ENCODE results near the gene MAGEB4. TPM values are rescaled to one million over a fixed set of nuclear protein-coding genes. Genes with fewer than 3 reads are reported as not detected.
"Not testable (repeated sequence)": the region's sequence is repeated elsewhere in the genome, so short reads cannot be mapped to it uniquely, and the experiment has no call there.

The MAGEB4 gene
- total RNA-seq: not detected in 2 replicates

DNA sequence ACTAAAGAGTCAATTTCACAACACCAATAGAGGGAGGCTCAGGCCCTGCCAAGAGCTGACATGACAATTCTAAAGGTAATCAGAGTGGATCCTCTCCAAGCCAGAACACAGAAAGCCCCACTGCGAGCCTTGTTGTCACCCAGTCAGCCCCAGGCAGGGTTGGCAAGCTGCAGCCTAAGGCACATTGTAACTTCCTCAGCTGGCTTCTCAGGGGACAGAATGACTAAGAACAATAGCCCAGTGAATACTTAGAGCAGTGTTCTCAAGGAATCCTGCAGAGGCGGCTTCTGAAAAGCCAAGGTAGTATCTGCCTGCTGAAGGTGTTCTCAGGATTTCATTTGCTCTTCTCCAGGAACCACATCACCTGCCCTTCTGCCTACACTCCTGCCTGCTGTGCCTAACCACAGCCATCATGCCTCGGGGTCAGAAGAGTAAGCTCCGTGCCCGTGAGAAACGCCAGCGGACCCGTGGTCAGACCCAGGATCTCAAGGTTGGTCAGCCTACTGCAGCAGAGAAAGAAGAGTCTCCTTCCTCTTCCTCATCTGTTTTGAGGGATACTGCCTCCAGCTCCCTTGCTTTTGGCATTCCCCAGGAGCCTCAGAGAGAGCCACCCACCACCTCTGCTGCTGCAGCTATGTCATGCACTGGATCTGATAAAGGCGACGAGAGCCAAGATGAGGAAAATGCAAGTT, at the start of gene MAGEB4:
Gene MAGEB4 (plus strand): TSS at position 277 of the 692 bp plus-strand sequence. CDS start 136 bp downstream, at position 413.
- Mint-ChIP-seq H3K27ac (no peak within 1 kb of the TSS), H3K36me3 (ENCODE audit: low read depth) (no peaks in the 10 kb centered on the region), H3K9me3 (no peaks in the 10 kb centered on the region), H3K4me1 (no peaks in the 10 kb centered on the region), H3K27me3 (no peaks in the 10 kb centered on the region), H3K4me3 (no peak within 1 kb of the TSS)
- intact Hi-C loops (cut with micrococcal nuclease): no loop called here
- no peak for DNase-seq

DNA sequence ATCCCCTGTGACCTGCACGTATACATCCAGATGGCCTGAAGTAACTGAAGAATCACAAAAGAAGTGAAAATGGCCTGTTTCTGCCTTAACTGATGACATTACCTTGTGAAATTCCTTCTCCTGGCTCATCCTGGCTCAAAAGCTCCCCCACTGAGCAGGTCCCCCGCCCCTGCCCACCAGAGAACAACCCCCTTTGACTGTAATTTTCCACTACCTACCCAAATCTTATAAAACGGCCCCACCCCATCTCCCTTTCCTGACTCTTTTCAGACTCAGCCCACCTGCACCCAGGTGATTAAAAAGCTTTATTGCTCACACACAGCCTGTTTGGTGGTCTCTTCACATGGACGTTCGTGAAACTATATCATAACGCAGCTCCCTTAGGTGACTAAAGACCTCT, 47.9 kb upstream of the MAGEB4 start:
- H3K9me3 Mint-ChIP-seq; H3K4me3 Mint-ChIP-seq; DNase-seq; H3K4me1 Mint-ChIP-seq; intact Hi-C loops (cut with micrococcal nuclease); H3K27me3 Mint-ChIP-seq; H3K36me3 Mint-ChIP-seq (ENCODE audit: low read depth); H3K27ac Mint-ChIP-seq: not testable (repeated sequence)

GRCh38 chrX:30196322-30196721, 45.5 kb upstream of the MAGEB4 start:
- no peak for DNase-seq
- intact Hi-C loops (cut with micrococcal nuclease): no loop called here
- H3K4me1 Mint-ChIP-seq: no peaks in the 10 kb centered on the region
- no peaks in the 10 kb centered on the region for H3K9me3 Mint-ChIP-seq
- no peak overlapping the region for H3K4me3 Mint-ChIP-seq
- H3K36me3 Mint-ChIP-seq (ENCODE audit: low read depth): no peaks in the 10 kb centered on the region
- H3K27ac Mint-ChIP-seq: no peak overlapping the region
- H3K27me3 Mint-ChIP-seq: no peaks in the 10 kb centered on the region

- no peaks in the 10 kb centered on the region for H3K27me3 Mint-ChIP-seq
- no peak overlapping the region for H3K4me3 Mint-ChIP-seq
- no peak overlapping the region for H3K27ac Mint-ChIP-seq
- no peak for DNase-seq
- no peaks in the 10 kb centered on the region for H3K36me3 Mint-ChIP-seq (ENCODE audit: low read depth)
- no peaks in the 10 kb centered on the region for H3K9me3 Mint-ChIP-seq
- intact Hi-C loops (cut with micrococcal nuclease): no loop called here
- H3K4me1 Mint-ChIP-seq: no peaks in the 10 kb centered on the region
Measured at GRCh38 chrX:30212172-30212571, 29.6 kb upstream of the MAGEB4 start.

- intact Hi-C loops (cut with micrococcal nuclease): no loop called here
- Mint-ChIP-seq H3K36me3 (ENCODE audit: low read depth) (no peaks in the 10 kb centered on the region), H3K27ac (no peak within 1 kb of the TSS), H3K4me3 (no peak within 1 kb of the TSS), H3K4me1 (no peaks in the 10 kb centered on the region), H3K9me3 (no peaks in the 10 kb centered on the region), H3K27me3 (no peaks in the 10 kb centered on the region)
- no peak for DNase-seq
Measured at GRCh38 chrX:30215357-30215843, 26.4 kb upstream of the MAGEB4 start, which contains the start of gene MAGEB2. Gene MAGEB2 (plus strand): TSS chrX:30215563. CDS start chrX:30218581, 3,018 bp downstream.

DNA sequence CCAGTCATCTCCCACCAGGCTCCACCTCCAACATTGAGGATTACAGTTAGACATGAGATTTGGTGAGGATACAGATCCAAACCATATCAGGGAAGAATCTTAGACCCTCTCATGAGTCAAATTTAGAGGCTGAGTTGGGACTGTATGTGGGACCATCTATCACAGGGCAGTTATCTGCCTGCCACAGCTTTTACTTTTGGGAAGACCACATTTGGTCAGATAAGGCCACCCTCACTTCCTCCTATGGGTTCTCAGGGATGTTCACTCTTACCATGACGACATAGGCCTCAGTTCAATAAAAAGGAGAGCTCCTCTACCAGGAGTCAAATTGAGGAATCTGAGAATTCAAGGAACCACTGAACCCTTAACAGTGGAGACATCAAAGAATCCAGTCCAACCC, 24.3 kb upstream of the MAGEB4 start:
- H3K4me1 Mint-ChIP-seq: no peaks in the 10 kb centered on the region
- no peaks in the 10 kb centered on the region for H3K9me3 Mint-ChIP-seq
- H3K27me3 Mint-ChIP-seq: no peaks in the 10 kb centered on the region
- no peaks in the 10 kb centered on the region for H3K36me3 Mint-ChIP-seq (ENCODE audit: low read depth)
- no peak for DNase-seq
- H3K4me3 Mint-ChIP-seq: no peak overlapping the region
- H3K27ac Mint-ChIP-seq: no peak overlapping the region
- intact Hi-C loops (cut with micrococcal nuclease): no loop called here

GRCh38 chrX:30219372-30219771, 22.4 kb upstream of the MAGEB4 start:
- Mint-ChIP-seq H3K27me3 (no peaks in the 10 kb centered on the region), H3K4me3 (no peak overlapping the region), H3K27ac (no peak overlapping the region), H3K36me3 (ENCODE audit: low read depth) (no peaks in the 10 kb centered on the region), H3K9me3 (no peaks in the 10 kb centered on the region), H3K4me1 (no peaks in the 10 kb centered on the region)
- no peak for DNase-seq
- intact Hi-C loops (cut with micrococcal nuclease): no loop called here

DNA sequence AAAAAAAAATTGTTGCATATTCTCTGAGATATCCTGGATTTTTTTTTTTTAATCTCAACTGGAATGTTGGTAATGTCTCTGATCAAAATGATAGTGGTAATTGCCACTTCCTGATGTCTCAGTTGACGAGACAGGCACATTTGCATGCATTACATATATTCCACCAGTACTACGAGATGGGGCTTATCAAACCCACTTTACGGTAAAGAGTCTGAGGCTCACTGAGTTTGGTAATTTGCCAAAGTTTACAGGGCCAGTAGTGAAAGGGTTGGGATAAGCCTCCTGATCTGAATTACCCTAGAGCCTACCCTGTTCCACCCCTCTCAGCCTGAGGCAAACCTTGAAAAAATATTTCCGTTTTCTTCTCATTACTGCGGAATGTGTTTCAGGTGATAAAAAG, 21.1 kb upstream of the MAGEB4 start:
- Mint-ChIP-seq H3K36me3 (ENCODE audit: low read depth) (no peaks in the 10 kb centered on the region), H3K27ac (no peak overlapping the region), H3K4me3 (no peak overlapping the region), H3K27me3 (no peaks in the 10 kb centered on the region), H3K9me3 (no peaks in the 10 kb centered on the region), H3K4me1 (no peaks in the 10 kb centered on the region)
- no peak for DNase-seq
- intact Hi-C loops (cut with micrococcal nuclease): no loop called here

GRCh38 chrX:30224536-30224935, 17.3 kb upstream of the MAGEB4 start:
- Mint-ChIP-seq H3K4me1 (no peaks in the 10 kb centered on the region), H3K27me3 (no peaks in the 10 kb centered on the region), H3K36me3 (ENCODE audit: low read depth) (no peaks in the 10 kb centered on the region), H3K27ac (no peak overlapping the region), H3K9me3 (no peaks in the 10 kb centered on the region), H3K4me3 (no peak overlapping the region)
- no peak for DNase-seq
- intact Hi-C loops (cut with micrococcal nuclease): no loop called here

GRCh38 chrX:30228526-30228925, 13.3 kb upstream of the MAGEB4 start:
- H3K27ac Mint-ChIP-seq: no peak overlapping the region
- H3K4me3 Mint-ChIP-seq: no peak overlapping the region
- H3K36me3 Mint-ChIP-seq (ENCODE audit: low read depth): no peaks in the 10 kb centered on the region
- intact Hi-C loops (cut with micrococcal nuclease): no loop called here
- no peaks in the 10 kb centered on the region for H3K9me3 Mint-ChIP-seq
- H3K4me1 Mint-ChIP-seq: no peaks in the 10 kb centered on the region
- H3K27me3 Mint-ChIP-seq: no peaks in the 10 kb centered on the region
- DNase-seq: no peak

DNA sequence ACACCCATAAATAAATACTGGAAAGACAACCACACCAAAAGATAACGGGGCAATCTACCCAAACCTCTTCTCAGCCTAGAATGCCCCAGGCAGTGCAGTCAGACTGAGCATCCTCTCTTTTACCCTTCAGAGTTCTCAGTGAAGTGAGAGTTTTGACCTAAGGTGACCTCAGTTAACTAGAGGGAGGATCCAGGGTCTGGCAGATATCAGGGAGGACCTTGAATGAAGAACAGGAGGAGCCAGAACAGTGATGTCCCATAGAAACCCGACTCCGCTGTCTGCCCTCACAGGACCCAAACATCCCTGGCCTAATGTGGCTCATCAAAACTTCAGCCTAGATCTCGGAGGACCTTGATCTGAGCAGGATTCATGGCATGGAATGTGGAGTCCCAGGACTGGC, 11.4 kb upstream of the MAGEB4 start, which contains the start of gene MAGEB3:
Gene MAGEB3 (plus strand): TSS at position 263 of the 400 bp plus-strand sequence. CDS start 5,268 bp downstream, outside the sequence.
- no peaks in the 10 kb centered on the region for H3K4me1 Mint-ChIP-seq
- no peaks in the 10 kb centered on the region for H3K27me3 Mint-ChIP-seq
- intact Hi-C loops (cut with micrococcal nuclease): no loop called here
- no peak within 1 kb of the TSS for H3K27ac Mint-ChIP-seq
- no peak within 1 kb of the TSS for H3K4me3 Mint-ChIP-seq
- DNase-seq: no peak
- H3K9me3 Mint-ChIP-seq: no peaks in the 10 kb centered on the region
- H3K36me3 Mint-ChIP-seq (ENCODE audit: low read depth): no peaks in the 10 kb centered on the region

- no peaks in the 10 kb centered on the region for H3K9me3 Mint-ChIP-seq
- no peak within 1 kb of the TSS for H3K27ac Mint-ChIP-seq
- H3K36me3 Mint-ChIP-seq (ENCODE audit: low read depth): no peaks in the 10 kb centered on the region
- H3K27me3 Mint-ChIP-seq: no peaks in the 10 kb centered on the region
- H3K4me3 Mint-ChIP-seq: no peak within 1 kb of the TSS
- no peaks in the 10 kb centered on the region for H3K4me1 Mint-ChIP-seq
- intact Hi-C loops (cut with micrococcal nuclease): no loop called here
- no peak for DNase-seq
Measured at GRCh38 chrX:30246769-30247489, 5.1 kb downstream of the MAGEB4 start, which contains the start of gene MAGEB1. Gene MAGEB1 (plus strand): TSS chrX:30247146. CDS start chrX:30250494, 3,348 bp downstream.

DNA sequence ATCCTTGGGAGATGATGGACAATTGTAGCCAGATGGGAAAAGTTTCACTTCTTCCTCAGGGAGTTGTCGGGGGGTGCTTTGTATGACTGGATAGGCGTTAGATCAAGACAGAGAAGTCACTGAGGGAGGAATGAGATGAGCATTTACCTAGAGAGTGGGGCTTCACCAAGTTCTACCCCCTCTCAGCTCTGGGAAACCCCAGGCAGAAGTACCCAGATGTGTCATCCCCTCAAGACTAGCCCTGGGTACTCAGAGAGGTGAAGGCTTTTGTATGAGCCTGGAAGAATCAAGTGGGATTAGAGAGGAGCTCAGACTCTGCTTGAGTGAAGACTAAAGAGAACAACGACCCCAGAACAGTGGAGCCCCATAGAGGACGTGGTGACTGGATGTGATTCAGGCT, 7.1 kb downstream of the MAGEB4 start:
- H3K9me3 Mint-ChIP-seq: no peaks in the 10 kb centered on the region
- intact Hi-C loops (cut with micrococcal nuclease): no loop called here

GRCh38 chrX:30253257-30253656, 11.5 kb downstream of the MAGEB4 start:
- Mint-ChIP-seq H3K4me3 (no peak overlapping the region), H3K27ac (no peak overlapping the region), H3K27me3 (no peaks in the 10 kb centered on the region), H3K36me3 (ENCODE audit: low read depth) (no peaks in the 10 kb centered on the region), H3K9me3 (no peaks in the 10 kb centered on the region), H3K4me1 (no peaks in the 10 kb centered on the region)
- intact Hi-C loops (cut with micrococcal nuclease): no loop called here
- no peak for DNase-seq

More for the DNA sequence above, 7.1 kb downstream of the MAGEB4 start:
- Mint-ChIP-seq H3K27me3 (no peaks in the 10 kb centered on the region), H3K4me3 (no peak overlapping the region), H3K36me3 (ENCODE audit: low read depth) (no peaks in the 10 kb centered on the region), H3K4me1 (no peaks in the 10 kb centered on the region), H3K27ac (no peak overlapping the region)
- no peak for DNase-seq
